ENCODE results near the gene C11orf68.
"Not testable (repeated sequence)": the region's sequence is repeated elsewhere in the genome, so short reads cannot be mapped to it uniquely, and the experiment has no call there.

The C11orf68 gene

DNA sequence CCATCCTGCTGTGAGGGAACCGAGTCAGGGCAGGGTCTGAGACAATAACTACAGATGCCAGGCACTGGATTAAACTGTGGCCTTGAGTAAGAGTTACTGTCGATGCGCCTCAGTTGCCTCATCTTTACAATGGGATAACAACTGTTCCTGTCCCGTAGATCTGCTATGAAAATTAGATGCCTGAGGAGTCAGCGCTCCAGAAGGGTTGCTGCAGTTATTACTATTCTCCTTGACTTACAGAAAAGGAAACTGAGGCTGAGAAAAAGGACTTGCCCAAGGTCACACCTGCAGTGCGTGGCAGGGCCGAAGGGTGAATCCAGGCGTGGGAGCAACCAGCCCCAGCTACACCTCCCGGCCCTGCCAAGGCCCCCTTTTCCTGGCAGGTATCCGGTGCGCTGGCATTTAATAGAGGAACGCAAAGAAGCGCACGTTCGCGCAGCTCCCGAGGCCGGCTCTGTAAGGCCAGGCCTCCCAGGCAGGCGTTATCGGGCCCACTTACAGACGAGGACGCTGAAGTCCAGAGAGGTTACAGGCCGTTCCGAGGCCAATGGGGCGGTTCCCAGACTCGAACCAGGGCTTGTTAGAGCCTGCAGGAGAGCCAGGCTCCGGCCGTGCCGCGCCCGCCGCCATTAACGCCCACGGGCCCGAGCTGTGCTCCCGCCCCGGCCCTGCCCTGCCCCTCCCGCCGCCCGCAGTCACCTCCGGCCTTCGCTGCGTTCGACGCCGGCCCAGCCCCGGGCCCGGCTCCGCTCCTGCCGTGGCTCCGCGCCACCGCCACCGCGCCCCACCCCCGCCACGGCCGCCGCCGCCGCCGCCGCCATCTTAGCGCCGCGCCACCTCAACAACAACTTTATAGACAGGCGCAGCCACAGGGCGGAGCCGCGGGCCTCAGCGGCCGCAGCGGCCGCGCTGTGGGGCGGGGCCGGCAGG lies at the start of gene C11orf68:
Gene C11orf68, minus strand, starts transcription at position 852 of the 930 bp plus-strand sequence. Its CDS starts 31 bp downstream, at position 821.
- FAIRE-seq (peak; percentile 83), DNase-seq (ENCODE audit: low spot score) (no peak)

DNA sequence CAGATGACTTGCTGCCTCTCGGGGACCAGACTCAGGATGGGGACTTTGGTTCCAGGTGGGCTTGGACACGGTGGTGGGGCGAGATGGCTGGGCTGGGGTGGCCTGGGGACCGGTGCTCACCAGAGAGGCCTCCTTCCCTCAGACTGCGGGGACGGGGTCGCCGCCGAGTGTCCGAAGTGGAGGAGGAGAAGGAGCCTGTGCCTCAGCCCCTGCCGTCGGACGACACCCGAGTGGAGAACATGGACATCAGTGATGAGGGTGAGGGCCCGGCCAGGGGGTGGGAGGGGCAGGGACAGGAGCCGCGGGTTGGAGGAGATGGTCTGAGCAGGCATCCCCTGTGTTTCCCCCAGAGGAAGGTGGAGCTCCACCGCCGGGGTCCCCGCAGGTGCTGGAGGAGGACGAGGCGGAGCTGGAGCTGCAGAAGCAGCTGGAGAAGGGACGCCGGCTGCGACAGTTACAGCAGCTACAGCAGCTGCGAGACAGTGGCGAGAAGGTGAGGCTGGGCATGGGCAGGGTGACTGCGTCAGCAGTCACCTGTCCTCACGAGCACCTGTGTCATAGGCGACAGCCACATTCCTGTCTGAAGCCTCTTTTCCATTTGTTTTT lies 48.6 kb upstream of the C11orf68 start:
- no peak for FAIRE-seq
- DNase-seq (ENCODE audit: low spot score) = no peak

DNA sequence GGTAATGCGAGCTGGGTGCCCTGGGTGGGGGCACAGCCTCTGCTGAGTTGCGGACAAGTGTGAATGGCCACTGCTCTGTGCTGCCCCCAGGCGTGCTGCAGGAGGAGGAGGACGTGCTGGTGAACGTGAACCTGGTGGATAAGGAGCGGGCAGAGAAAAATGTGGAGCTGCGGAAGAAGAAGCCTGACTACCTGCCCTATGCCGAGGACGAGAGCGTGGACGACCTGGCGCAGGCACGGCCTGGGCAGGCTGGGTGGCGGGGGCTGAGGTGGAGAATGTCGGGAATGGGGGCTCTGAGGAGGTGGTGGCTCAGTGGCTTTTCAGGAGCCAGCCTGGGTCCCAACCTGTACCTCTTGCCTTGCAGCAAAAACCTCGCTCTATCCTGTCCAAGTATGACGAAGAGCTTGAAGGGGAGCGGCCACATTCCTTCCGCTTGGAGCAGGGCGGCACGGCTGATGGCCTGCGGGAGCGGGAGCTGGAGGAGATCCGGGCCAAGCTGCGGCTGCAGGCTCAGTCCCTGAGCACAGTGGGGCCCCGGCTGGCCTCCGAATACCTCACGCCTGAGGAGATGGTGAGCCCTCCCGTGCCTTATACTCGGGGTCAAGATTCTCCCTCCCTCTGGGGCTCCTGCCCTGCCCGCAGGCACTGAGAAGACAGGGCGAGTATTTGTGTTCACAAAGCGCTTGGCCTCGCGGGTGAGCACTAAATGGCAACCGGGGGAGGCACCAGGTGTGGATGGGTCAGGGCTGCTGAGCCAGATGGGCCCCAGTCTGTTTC lies 47.3 kb upstream of the C11orf68 start:
- FAIRE-seq (no peak), DNase-seq (ENCODE audit: low spot score) (no peak)

DNA sequence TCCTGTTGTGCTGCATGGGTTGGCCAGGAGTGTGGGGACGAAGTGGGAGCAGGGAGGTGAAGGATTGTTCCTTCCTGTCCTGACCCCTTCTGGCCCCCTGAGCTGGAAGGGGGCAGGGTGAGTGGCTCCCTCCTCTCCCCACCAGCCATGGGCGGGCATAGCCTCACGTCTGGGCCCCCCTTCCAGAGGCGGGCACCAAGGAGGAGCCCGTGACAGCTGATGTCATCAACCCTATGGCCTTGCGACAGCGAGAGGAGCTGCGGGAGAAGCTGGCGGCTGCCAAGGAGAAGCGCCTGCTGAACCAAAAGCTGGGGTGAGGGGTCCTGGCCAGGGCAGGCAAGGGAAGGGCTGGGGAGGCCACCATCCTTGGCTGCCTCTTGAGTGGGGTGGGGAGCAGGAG lies 46.0 kb upstream of the C11orf68 start:
- FAIRE-seq = no peak
- DNase-seq (ENCODE audit: low spot score) = no peak

DNA sequence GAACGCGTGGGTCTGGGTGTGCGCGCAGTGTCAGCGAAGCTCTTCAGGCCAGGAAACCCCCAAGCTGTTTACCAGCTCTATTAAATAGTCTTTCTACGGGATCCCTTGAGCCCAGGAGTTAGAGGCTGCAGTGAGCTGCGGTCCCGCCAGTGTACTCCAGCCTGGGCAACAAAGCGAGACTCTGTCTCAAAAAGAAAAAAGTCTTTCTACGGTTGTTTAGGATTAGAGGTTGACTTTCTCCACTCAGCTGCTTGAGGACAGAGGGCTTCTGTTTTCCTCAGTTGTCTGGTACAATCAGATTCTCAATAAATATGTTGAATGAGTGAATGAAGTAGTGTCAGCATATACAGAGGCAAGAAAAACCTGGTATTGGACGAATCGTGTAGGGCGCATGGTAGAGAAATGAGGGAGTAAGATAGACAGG lies 43.3 kb upstream of the C11orf68 start:
- FAIRE-seq (no peak), DNase-seq (ENCODE audit: low spot score) (no peak)

DNA sequence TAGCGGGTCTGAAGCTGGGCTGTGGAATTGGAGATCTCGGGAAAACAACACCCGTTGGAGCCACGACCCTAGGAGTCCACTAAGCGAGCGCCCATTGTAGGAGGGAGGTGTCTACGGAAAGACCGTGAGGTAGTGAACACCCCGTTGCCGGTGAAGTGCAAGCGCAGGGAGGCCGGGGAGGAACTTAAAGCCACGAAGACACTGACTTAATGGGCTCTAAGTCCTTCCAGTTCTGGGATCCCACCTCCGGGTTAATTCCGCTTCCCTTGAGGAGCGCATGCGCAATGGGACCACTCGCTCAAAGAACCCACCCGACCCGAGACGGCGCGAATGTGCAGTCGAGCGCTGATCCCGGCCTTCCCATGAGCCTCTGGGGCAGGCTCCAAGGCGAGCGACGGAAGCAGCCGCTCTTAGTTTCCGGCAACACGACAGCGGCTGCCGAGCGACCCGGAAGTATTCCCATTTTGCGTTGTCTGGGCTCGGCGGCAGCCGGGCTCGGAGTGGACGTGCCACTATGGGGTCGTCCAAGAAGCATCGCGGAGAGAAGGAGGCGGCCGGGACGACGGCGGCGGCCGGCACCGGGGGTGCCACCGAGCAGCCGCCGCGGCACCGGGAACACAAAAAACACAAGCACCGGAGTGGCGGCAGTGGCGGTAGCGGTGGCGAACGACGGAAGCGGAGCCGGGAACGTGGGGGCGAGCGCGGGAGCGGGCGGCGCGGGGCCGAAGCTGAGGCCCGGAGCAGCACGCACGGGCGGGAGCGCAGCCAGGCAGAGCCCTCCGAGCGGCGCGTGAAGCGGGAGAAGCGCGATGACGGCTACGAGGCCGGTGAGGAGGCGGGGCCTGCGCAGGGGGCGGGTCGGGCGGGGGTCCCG lies 42.6 kb upstream of the C11orf68 start, which contains the start of gene SART1:
Gene SART1, plus strand, starts transcription at position 468 of the 874 bp plus-strand sequence. Its CDS starts 47 bp downstream, at position 515.
- FAIRE-seq (no peak), DNase-seq (ENCODE audit: low spot score) (peak; percentile 99)

DNA sequence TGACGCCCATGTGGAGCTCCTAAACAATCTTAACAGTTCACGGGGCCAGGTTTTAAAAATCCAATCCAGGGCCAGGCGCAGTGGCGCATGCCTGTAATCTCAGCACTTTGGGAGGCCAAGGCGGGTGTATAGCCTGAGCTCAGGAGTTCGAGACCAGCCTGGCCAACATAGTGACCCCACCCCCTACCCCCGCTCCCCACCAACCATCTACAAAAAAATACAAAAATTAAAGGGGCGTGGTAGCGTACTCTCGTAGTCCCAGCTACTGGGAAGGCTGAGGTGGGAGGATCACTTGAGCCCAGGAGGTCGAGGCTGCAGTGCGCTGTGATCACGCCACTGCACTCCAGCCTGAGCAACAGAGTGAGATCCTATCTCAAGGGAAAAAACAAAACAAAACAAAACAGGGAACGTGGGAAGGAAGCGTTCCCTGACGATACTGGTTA lies 42.0 kb upstream of the C11orf68 start:
- FAIRE-seq = no peak
- no peak for DNase-seq (ENCODE audit: low spot score)

DNA sequence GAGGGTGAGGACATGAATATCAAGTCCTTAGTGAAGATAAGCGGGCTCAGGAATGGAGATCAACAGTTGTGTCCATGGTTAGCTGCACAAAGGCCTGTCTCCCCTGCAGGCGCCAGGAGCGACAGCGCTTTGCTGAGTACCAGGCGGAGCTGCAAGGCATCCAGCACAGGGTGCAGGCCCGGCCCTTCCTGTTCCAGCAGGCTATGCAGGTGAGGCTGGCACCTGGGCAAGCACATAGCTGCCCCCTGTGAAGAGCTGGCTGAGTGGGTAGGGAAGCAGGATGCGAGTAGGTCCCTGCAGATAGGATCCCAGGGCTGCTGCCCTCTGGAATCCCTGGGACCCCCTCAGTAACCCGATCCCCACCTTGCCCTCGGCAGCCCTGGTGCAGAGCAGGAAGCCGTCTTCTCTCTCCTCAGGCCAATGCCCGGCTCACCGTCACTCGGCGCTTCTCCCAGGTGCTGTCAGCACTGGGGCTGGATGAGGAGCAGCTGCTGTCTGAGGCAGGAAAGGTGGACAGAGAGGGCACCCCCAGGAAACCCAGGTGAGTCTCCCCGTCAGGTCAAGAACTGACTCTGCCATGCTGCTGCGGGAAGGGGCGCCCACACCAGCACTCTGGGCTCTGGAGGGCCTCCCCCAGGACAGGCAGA lies 40.0 kb upstream of the C11orf68 start:
- DNase-seq (ENCODE audit: low spot score) = no peak
- FAIRE-seq = no peak

DNA sequence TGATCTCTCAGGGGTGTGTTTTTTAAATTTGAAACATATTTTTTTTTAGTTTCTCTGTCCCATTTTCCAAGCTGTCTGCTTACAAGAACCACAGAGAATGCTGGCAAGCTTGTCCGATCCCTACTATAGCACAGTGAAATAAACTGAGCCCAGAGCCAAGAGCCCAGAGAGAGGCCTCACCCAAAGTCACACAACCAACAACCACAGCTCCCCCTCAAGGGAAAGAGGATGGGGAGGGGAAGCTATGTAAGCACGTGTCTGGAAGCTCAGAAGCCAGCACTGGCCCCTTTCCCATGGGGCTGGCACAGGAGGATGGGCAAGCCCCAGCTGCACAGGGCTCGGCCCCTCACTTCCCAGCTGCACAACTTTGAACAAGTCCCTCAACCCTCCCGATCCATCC lies 39.4 kb upstream of the C11orf68 start:
- FAIRE-seq = no peak
- no peak for DNase-seq (ENCODE audit: low spot score)

DNA sequence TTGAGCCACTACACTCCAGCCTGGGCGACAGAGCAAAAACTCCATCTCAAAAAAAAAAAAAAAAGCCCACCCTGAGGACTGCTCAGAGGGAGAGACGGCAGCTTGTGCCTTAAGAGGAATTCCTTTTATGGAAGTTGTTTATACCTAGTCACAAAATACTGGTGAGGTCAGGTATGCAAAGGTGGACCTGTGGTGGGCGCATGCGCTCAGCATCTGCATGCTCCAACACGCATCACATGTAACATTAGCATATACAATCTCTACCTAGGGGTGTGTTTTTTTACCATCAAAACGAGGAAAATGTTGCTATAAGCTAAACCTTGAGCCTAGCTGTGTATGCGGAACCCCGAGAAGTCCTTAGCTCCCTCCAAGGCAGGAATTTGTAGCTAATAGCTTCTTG lies 35.9 kb upstream of the C11orf68 start:
- DNase-seq (ENCODE audit: low spot score) = no peak
- FAIRE-seq = no peak

DNA sequence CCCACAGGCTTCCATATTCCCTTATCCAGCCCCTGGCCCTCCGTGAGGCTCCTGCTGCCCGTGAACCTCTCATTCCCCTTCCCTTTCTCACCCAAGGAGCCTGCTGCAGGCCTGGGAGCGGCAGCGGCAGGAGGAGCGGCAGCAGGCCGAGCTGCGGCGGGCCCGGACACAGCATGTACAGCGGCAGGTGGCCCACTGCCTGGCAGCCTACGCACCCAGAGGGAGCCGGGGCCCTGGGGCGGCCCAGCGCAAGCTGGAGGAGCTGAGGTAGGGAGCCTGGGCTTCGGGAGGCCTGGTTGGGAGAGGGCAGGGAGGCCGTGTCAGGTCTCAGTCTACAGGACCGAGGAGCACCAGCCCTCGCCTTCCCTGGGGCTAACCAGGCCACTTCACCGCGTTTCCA lies 34.6 kb upstream of the C11orf68 start:
- DNase-seq (ENCODE audit: low spot score) = no peak
- no peak for FAIRE-seq

DNA sequence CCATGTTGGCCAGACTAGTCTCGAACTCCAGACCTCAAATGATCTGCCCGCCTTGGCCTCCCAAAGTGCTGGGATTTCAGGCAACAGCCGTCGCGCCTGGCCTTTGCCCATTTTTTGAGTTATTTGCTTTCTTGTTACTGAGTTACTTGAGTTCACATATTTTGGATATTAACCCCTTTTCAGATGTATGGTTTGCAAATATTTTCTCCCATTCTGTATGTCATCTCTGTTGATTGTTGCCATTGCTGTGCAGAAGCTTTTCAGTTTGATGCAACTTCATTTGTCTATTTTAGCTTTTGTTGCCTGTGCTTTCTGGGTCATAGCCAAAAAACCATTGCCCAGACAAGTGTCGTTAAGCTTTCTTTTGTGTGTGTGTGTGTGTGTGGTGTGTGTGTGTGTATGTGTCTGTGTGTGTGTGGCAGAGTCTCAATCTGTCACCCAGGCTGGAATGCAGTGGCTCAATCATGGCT lies 33.2 kb upstream of the C11orf68 start:
- FAIRE-seq (no peak), DNase-seq (ENCODE audit: low spot score) (no peak)

DNA sequence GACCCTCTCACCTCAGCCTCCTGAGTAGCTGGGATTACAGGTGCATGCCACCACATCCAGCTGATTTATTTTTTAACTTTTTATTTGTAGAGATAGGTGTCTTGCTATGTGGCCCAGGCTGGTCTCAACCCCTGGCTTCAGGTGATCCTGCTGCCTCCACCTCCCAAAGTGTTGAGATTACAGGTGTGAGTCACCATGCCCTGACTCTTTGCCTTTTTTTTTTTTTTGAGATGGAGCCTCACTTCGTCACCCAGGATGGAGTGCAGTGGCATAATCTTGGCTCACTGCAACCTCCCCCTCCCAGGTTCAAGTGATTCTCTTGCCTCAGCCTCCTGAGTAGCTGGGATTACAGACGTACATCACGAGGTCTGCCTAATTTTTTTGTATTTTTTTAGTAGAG lies 32.8 kb upstream of the C11orf68 start:
- FAIRE-seq; DNase-seq (ENCODE audit: low spot score): not testable (repeated sequence)

DNA sequence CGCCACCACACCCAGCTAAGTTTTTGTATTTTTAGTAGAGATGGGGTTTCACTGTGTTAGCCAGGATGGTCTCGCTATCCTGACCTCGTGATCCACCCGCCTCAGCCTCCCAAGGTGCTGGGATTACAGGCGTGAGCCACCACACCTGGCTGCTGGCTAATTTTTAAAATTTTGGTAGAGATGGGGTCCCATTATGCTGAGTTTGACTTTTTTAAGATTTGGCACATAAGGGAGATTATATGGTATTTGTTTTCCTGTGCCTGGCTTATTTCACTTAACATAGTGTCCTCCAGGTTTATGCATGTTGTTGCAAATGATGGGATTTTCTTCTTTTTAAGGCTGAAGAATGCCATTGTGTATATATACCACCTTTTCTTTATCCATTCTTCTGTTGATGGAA lies 31.8 kb upstream of the C11orf68 start:
- not testable (repeated sequence) for FAIRE-seq; DNase-seq (ENCODE audit: low spot score)

DNA sequence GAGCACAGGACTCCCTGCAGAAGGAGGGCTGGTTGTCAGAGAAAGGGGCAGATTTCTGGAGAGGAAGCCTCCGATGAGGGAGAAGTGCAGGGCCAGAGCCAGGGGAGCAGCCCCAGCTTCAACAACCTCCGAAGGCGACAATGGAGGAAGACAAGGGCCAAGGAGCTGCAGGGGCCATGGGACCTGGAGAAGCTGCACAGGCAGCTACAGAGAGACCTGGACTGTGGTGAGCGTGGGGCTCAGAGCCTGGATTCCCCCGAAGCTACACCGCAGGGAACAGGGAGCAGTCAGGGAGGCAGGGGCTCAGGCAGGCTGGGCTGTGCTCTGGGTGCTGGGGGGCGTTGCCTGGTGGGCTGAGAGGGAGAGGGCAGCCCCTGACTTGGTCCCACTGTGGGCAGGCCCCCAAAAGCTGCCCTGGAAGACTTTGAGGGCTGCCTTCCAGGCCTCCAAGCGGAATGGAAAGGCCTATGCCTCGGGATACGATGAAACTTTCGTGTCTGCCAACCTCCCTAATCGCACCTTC lies 28.8 kb upstream of the C11orf68 start:
- FAIRE-seq (no peak), DNase-seq (ENCODE audit: low spot score) (no peak)

DNA sequence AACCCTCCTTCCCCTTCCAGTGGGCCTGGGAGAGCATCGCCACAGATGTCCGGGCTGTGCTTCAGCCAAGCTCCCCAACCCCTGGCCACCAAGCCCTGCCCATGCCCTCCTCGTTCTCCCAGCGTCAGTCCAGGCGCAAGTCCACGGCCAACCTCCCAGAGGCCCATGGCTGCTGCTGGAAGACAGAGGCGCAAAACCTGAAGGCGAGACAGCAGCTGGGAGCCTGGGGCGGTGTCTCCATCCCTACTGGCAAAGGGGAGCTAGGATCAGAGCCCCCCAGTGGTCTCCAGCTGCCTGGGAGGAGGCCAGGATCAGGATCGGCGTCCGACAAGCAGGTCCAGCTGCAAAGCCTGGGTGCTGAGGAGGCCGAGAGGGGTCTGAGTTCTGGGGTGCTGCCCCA lies 28.3 kb upstream of the C11orf68 start:
- no peak for FAIRE-seq
- no peak for DNase-seq (ENCODE audit: low spot score)

DNA sequence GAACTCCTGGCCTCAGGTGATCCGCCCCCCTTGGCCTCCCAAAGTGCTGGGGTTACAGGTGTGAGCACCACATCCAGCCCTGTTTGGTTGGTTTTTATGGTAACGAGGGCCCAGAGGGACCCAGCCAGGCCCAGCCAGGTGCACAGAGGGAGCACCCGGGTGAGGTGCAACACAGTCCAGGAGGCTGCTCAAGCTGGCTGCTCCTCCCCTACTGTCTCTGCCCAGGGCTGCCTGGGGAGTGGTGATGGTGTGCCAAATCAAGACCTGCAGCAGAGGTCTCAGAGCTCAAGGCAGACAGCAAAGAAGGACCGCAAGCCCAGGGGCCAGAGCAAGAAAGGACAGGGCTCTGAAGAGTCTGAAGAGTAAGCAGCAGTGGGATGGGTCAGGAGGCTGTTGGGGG lies 27.8 kb upstream of the C11orf68 start:
- DNase-seq (ENCODE audit: low spot score) (no peak), FAIRE-seq (no peak)

DNA sequence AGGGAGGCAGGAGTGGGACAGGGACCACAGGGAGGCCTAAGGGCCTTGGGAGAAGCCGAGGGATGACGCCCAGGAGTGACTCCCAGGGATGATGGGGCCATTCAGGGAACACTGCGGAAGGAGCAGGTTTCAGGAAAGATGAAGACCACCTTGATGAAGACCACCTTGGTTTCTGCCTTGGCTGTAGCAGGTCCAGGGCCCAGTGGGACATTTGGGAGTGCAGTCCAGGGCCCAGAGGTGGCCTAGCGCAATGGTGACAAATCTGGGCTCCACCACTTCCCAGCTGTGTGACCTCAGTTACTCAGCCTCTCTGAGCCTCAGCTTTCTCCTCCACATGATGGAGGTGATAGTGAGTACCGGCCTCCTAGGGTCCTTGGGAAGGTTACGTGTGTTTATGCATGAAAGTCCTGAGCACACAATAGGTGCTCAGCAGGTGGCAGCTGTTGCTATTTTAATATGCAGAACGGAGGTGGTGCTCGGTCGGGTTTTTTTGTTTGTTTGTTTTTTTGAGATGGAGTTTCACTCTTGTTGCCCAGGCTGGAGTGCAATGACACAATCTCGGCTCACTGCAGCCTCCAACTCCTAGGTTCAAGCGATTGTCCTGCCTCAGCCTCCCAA lies 27.2 kb upstream of the C11orf68 start:
- DNase-seq (ENCODE audit: low spot score) (no peak), FAIRE-seq (no peak)

DNA sequence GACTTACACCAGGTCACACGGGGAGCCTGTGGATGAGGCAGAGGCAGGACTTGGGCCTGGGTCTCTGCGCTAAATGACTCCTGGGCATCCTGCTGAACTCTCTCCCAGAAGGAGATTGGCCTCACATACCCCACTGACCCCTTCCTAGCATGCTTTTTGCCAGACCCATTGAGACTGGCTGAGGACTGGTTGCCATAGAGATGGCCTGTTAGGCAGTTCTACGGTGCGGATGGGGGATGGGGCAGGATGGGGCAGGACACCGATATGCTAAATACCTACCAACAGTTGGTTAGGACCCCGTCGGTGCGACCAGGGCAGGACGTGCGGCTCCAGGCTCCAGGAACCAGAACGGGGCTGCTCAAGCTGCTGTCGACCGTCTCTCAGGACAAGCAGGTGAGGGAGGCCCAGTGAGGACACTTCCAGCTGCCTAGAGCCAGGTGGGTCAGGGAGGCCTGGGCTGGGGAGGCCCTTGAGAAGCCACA lies 26.6 kb upstream of the C11orf68 start, which contains the start of gene TSGA10IP:
Gene TSGA10IP, plus strand, starts transcription at position 51 of the 482 bp plus-strand sequence. Its CDS starts 196 bp downstream, at position 247.
- no peak for DNase-seq (ENCODE audit: low spot score)

More for the DNA sequence above, 26.6 kb upstream of the C11orf68 start, which contains the start of gene TSGA10IP:
- FAIRE-seq = no peak

Measured in urothelium cell line (cell line).